ENCODE results near the gene GNG7.
"Not testable (repeated sequence)": the region's sequence is repeated elsewhere in the genome, so short reads cannot be mapped to it uniquely, and the experiment has no call there.

Gene GNG7

GRCh38 chr19:2527686-2528085 is 174.8 kb downstream of the GNG7 start:
- DNase-seq: no peak

DNA sequence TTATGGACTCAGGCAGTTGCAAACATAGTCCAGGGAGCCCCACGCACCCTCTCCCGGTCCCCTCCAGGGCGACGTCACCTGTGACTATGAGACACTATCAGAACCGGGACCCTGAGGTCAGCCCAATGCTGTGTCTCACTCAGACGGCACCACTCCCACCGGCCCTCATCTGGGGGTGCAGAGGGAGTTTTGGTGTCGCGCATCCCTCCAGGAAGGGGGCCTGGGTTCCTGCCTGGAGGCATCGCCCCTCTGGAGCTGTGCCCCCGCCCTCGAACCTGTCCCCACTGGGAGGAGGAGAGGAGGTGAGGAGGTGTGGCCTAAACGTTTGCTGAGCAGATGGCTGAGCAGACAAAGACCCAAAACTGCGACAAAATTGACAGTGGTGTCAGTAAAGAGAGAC is 175.3 kb downstream of the GNG7 start:
- DNase-seq: no peak

DNA sequence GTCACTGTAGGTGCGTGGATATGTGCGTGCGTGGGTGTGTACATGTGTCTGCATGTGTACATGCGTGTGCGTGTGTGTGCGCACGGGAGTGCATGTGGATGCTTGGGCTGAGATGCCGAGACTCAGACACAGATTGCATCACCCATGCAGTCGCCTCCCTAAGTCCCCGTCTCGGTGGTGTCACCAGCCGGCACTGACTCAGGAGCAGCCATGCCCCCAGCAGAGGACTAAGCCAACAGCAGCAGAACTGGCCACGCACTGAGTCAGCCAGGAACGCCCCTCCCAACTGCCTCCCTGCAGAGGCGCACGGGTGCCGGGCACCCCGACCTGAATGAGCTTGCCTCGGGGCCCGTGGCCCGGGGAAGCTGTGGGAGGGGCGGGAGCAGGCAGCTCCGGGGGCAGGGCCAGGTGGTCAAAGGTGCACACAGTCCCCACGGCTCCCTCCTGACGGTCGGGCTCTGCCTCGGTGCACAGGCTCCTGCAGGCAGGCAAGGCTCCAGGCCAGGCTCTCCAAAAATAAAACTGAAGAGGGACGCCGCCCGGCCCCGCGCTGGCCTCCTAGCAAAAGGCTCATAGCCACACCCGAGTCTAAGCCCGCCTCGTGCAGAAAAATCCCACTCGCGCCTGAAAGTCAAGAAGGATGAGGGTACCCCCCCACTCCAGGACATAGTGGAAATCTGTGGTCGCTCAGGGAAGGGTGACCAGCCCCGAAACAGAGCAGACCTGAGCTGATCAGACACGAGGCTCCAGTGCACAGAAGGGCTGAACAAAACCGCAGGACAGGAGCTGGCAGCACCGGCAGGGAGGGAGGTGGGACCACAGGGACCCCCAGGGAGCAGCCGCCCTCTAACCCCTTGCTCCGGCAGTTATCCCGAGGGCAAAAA is 177.4 kb downstream of the GNG7 start:
- DNase-seq: no peak

DNA sequence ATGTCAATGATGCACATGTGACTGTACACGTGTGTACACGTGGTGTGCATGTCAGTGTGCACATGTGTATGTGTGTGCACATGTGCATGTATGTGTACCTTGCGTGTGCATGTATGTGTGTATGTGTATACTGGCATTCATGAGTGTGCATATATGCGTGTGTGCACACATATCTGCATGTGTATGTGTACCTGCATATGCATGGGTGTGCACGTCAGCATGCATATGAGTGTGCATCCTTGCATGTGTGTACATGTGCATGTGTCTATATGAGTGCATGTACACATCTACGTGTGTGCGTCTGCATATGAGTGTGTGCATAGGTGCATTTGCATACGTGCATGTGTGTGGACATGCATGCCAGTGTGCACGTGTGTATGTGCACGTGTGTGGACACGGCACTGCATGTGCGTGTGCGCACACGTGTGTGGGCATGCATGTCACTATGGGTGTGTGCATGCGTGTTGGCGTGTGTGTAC is 178.1 kb downstream of the GNG7 start:
- no peak for DNase-seq

GRCh38 chr19:2523630-2524311 is 178.7 kb downstream of the GNG7 start:
- DNase-seq: no peak

DNA sequence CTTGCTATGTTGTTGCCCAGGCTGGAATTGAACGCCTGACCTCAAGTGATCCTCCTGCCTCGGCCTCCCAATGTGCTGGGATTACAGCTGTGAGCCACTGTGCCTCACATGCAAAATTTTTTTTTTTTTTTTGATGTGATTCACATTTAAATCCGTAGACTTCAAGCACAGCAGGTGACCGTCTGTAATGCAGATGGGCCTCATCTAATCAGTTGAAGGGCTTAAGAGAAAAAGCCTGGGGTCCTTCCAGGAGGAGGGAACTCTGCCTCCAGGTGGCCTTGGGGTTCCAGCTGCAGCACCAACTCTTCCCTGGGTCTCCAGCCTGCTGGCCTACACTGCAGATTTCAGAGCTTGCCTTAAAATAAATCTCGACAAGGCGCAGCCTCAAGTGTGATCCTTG is 183.0 kb downstream of the GNG7 start:
- no peak for DNase-seq

DNA sequence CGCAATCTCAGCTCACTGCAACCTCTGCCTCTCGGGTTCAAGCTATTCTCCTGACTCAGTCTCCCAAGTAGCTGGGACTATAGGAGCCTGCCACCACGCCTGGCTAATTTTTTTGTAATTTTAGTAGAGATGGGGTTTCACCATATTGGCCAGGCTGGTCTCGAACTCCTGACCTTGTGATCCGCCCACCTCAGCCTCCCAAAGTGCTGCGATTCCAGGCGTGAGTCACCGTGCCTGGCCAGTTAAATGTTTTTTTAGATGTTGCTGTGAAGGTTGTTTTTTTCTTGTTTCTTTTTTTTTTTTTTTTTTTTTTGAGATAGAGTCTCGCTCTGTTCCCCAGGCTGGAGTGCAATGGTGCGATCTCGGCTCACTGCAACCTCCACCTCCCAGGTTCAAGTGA is 183.6 kb downstream of the GNG7 start:
- not testable (repeated sequence) for DNase-seq

GRCh38 chr19:2517881-2518601 is 184.5 kb downstream of the GNG7 start:
- no peak for DNase-seq

DNA sequence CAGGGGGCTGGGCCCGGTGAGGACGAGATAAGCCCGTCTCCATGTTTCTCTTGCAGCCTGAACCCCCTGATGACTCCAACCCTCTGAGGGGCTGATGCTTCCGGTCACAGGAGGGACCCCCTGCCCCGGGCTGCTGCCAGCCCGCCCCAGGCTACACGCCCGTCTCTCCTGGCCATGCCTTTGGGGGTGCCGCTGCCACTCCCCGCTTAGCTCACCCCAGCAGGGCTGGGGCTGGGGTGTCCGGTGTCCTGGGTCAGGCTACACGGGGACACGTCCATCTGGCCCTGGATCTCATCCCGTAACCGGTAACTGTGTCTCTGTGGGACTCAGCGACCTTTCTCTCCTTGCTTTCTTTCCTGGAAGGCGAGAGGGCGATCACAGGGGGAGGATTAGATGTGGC is 185.8 kb downstream of the GNG7 start:
- DNase-seq: no peak

- no peak for DNase-seq
Measured at GRCh38 chr19:2514981-2515518, 187.4 kb downstream of the GNG7 start.

GRCh38 chr19:2512523-2513431 is 189.7 kb downstream of the GNG7 start:
- DNase-seq: no peak

- DNase-seq: no peak
Measured at GRCh38 chr19:2511991-2512390, 190.5 kb downstream of the GNG7 start.

DNA sequence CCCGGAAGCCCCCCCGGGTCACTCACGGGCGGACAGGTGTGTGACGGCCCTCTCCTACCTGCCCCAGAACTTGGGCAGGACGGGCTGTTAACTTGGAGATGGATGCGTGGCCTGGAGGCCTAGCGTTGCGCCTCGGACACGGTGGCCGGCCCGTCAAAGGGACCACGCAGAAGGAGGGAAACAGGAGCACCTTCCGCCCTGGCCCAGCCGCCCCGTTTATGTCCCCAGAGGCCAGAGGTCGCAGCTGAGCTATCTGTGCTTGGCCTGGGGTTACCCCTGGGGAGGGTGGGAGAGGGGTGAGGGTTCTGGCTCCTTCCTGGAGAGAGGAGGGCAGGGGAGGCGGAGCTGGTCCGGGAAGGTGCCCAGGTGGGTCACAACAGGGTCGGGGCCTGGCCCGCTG is 190.9 kb downstream of the GNG7 start:
- no peak for DNase-seq

DNA sequence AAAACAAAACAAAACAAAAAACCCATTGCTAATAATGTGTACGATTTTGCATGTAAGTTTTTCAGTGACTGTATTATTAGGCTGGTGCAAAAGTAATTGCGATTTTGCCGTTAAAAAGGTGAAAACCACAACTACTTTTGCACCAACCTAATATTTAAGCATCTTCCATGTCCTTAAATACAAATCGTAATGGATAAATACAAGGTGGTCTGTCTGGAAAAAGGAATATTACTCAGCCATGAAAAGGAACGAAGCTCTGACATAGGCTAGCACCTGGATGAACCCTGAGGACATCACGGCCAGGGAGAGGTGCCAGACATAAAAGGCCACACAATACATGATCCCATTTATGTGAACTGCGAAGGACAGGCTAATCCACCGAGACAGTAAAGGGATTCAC is 193.4 kb downstream of the GNG7 start:
- DNase-seq: no peak

DNA sequence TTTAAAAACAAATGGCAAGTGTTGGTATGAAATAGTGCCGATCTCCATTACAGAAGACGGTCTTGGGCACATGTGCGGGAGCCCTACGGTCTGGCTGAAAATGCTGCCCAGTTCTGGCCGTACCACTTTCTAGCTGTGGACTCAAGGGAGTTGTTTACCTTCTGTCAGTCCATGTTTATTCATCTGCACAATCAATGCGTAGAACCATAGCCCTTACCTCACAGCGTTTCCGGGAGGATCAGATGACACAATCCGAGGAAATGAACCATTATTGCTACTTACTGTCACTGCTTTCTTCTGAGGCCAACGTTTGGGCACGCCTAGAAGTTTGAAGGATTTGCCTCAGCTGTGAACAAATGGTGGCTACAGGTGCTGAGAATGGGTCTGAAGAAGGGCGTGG is 195.4 kb downstream of the GNG7 start:
- peak; percentile 62 for DNase-seq

DNA sequence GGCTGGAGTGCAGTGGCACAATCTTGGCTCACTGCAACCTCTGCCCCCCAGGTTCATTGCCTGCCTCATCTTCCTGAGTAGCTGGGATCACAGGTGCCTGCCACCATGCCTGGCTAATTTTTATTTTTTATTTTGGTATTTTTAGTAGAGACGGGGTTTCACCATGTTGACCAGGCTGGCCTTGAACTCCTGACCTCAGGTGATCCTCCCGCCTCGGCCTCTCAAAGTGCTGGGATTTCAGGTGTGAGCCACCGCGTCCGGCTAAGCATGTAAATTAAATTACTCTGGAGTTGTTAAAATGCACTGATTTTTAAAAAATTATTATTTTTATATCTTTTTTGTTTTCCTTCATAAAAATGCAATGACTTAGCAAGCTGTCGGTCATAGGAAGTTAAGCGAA is 195.8 kb downstream of the GNG7 start:
- DNase-seq: not testable (repeated sequence)

- DNase-seq: peak; percentile 77
Measured at GRCh38 chr19:2503521-2504109, 198.9 kb downstream of the GNG7 start.

DNA sequence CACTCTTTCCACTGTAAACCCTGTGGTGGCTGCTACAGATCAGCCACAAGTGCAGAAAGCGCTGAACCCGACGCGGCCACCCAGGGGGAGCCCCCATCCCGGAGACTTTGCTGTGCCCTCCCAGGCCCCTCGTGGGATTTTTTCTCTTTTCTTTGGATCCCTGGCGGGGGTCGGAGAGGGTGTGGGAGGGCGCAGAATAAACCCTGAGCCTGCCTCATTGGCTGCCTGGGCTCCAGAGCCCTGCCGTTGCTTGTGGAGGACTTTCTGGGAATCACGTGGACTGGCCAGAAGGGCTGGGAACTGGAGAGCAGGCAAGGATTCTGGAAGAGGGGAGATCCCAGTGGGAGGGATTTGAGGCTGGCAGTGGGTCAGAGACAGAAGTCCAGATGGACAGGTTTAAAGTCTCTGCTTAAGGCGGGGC is 201.6 kb downstream of the GNG7 start:
- no peak for DNase-seq

GRCh38 chr19:2500156-2500555 is 202.3 kb downstream of the GNG7 start:
- no peak for DNase-seq

DNA sequence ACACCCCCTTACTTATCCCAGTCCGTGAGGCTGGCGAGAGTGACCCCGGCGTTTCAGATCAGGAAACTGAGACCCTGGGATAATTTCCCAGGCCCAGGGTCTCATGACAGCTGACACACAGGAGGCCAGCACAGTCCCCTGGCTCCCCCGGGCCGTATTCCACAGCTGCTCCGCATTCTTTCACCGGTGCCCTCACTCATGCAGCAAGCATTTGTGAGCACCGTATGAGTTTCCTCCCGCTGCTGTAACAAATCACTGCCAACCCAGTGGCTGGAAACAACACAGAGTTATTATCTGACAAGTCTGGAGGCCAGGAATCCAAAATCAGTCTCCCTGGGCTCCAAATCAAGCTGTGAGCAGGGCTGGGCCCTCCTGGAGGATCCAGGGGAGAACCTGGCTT is 205.3 kb downstream of the GNG7 start:
- no peak for DNase-seq

- DNase-seq: no peak
Measured at GRCh38 chr19:2495651-2496316, 206.7 kb downstream of the GNG7 start.

All from CD4-positive, alpha-beta T cell treated with Interleukin-10 for 1 hour (primary cell).